Hematopoietic multipotent progenitor cell treated with erythropoietin and hydrocortisone succinate and interleukin-3 and kit ligand, for 4 days (in vitro differentiated cells): ENCODE results near the gene LRRC26.

ENCODE experiments used
- DNase-seq: peaks from one replicate; pipeline ENCODE4 v3.0.0-alpha.2; 2015

The LRRC26 gene

GRCh38 chr9:137166380-137167229 is 3.2 kb downstream of the LRRC26 start:
- no peak for DNase-seq

- no peak for DNase-seq
These were observed 4.5 kb downstream of the LRRC26 start for GRCh38 chr9:137165250-137165836.

GRCh38 chr9:137164370-137165249 is 5.2 kb downstream of the LRRC26 start:
- DNase-seq: no peak

- DNase-seq: no peak
These were observed 6.0 kb downstream of the LRRC26 start for GRCh38 chr9:137163805-137164204.

- DNase-seq: no peak
These were observed 6.5 kb downstream of the LRRC26 start for GRCh38 chr9:137163365-137163715.

DNA sequence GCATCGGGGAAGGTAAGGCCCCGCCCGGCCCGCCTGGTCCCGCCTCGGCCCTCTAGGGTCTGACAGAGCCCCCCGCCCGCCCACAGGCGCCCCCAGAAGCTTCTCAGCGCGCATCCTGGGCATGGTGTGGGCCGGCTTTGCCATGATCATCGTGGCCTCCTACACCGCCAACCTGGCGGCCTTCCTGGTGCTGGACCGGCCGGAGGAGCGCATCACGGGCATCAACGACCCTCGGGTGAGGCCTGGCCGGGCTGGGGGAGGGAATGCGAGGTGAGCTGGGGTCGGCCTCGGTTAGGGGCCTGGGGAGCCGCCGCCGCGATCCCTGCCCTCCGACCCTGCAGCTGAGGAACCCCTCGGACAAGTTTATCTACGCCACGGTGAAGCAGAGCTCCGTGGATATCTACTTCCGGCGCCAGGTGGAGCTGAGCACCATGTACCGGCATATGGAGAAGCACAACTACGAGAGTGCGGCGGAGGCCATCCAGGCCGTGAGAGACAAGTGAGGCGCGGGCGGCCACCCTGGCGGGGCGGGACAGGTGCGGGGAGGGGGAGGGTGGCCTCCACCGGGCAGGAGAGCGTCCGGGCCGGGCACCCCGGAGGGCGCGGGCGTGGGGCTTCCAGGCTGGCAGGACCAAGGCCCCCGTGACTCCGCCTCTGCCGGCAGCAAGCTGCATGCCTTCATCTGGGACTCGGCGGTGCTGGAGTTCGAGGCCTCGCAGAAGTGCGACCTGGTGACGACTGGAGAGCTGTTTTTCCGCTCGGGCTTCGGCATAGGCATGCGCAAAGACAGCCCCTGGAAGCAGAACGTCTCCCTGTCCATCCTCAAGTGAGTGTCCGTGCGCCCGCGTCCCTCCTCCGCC is 7.1 kb downstream of the LRRC26 start:
- DNase-seq: peak; percentile 40

DNA sequence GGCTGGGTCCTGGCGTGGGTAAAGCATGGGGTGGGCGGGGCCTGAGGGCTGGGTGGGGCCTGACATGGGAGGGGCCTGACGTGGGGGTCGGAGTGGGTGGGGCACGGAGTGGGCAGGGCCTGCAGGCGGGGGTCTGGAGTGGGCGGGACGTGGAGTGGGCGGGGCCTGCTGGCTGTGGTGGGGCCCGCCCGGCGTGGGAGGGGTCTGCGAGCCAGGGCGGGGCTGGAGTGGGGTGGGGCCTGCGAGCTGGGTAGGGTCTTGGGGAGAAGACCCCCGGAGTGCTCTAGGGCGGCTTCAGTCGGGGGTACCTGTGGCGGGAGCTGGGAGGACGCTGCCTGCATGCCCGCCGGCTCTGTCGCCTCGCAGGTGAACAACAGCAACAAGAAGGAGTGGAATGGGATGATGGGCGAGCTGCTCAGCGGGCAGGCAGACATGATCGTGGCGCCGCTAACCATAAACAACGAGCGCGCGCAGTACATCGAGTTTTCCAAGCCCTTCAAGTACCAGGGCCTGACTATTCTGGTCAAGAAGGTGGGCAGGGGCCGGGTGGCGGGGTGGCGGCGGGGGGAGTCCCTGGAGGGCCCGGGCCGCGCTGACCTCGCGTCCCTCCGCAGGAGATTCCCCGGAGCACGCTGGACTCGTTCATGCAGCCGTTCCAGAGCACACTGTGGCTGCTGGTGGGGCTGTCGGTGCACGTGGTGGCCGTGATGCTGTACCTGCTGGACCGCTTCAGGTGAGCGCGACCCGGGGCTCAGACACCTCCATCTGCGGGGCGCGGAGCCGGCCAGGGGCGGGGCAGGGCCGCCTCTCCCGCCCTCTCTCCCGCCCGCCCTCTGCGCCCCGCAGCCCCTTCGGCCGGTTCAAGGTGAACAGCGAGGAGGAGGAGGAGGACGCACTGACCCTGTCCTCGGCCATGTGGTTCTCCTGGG is 8.0 kb downstream of the LRRC26 start:
- peak; percentile 41 for DNase-seq

DNA sequence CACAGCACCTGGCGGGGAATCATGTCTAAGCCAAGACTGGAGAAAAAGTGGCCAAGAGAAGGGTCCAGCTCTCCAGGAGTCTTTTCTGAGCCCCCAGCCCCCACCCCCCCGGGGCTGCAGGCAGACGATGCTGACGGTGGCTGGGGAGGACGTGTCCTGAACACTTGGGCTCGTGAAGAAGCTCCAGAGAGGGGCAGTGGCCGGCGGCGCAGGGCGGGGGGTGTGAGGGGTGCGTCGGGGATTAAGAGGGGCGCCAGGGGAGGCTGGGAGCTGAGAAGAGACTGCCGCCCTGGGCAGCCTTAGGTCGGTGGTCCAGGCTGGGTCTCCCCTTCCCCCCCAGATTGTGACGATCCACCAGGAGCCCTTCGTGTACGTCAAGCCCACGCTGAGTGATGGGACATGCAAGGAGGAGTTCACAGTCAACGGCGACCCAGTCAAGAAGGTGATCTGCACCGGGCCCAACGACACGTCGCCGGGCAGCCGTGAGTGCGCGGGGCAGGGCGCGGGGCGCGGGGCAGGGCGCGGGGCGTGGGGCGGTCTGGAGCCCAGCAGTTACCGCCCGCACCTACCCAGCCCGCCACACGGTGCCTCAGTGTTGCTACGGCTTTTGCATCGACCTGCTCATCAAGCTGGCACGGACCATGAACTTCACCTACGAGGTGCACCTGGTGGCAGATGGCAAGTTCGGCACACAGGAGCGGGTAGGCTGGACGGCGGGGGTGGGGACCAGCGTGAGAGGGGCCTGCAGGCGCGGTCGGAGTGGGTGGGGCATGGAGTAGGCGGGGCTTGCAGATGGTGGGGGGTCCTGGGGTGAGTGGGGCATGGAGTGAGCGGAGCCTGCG is 8.9 kb downstream of the LRRC26 start:
- DNase-seq: no peak

- no peak for DNase-seq
These were observed 9.8 kb downstream of the LRRC26 start for GRCh38 chr9:137160054-137160425.

- DNase-seq: no peak
These were observed 10.5 kb downstream of the LRRC26 start for GRCh38 chr9:137159105-137160053.

- no peak for DNase-seq
These were observed 11.2 kb downstream of the LRRC26 start for GRCh38 chr9:137158625-137159024.

- no peak for DNase-seq
These were observed 12.0 kb downstream of the LRRC26 start for GRCh38 chr9:137157618-137158415.

GRCh38 chr9:137156567-137157375 is 13.1 kb downstream of the LRRC26 start:
- DNase-seq: peak; percentile 79

- no peak for DNase-seq
These were observed 16.9 kb downstream of the LRRC26 start for GRCh38 chr9:137152844-137153405.

- DNase-seq: peak; percentile 91
These were observed 19.0 kb downstream of the LRRC26 start for GRCh38 chr9:137150617-137151457.

- DNase-seq: no peak
These were observed 19.8 kb downstream of the LRRC26 start for GRCh38 chr9:137149942-137150616.
